SK-N-MC (cell line): ENCODE data around the gene TOM1L1.

Experiments used
- EZH2 ChIP-seq: fragments of 200-600 bp; sonication (generic); IDR thresholded peaks from one replicate; pipeline ENCODE4 v1.6.1; 2017; ENCODE audit warnings: antibody characterized with exemption
- FOXP2 ChIP-seq: optimal IDR thresholded peaks from 2 replicates; pipeline ENCODE3; 2011; ENCODE audit warnings: mild to moderate bottlenecking, moderate library complexity; ENCODE audit not compliant: insufficient read depth; ENCODE audit errors: extremely low read length, control extremely low read depth
- POLR2AphosphoS5 ChIP-seq: IDR thresholded peaks from 2 replicates; pipeline ENCODE4 v1.6.1; 2012; ENCODE audit warnings: mild to moderate bottlenecking, low read depth, low read length, borderline replicate concordance

- TF ChIP-seq EZH2 (no peak), POLR2AphosphoS5 (no peak), FOXP2 (no peak)
These were observed 6.7 kb downstream of the TOM1L1 start for GRCh38 chr17:54907376-54907775.
